Osteoblast (primary cell): ENCODE measurements around the gene KAZN. TPM values are rescaled to one million over a fixed set of nuclear protein-coding genes. Genes with fewer than 3 reads are reported as not detected.

Experiments
- DNase-seq: peaks from one replicate; pipeline ENCODE4 v3.0.0; 2011; ENCODE audit warnings: low spot score, mixed read lengths; ENCODE audit not compliant: insufficient read length; ENCODE audit errors: missing footprints
- H2AFZ ChIP-seq: 2 replicates; pipeline ENCODE4 v1.6.0; 2011; ENCODE audit warnings: mild to moderate bottlenecking, low read length
- H3K27ac ChIP-seq: 2 replicates; pipeline ENCODE4 v1.5.1; 2011; ENCODE audit warnings: mild to moderate bottlenecking, low read depth, low read length, moderate library complexity
- H3K27me3 ChIP-seq: 2 replicates; pipeline ENCODE4 v1.6.0; 2012; ENCODE audit warnings: mild to moderate bottlenecking, control low read depth, inconsistent platforms, low read length, moderate library complexity; ENCODE audit not compliant: insufficient read depth
- H3K36me3 ChIP-seq: 2 replicates; pipeline ENCODE4 v1.5.1; 2011; ENCODE audit warnings: mild to moderate bottlenecking, low read length, control low read depth, moderate library complexity; ENCODE audit not compliant: insufficient read depth
- H3K4me1 ChIP-seq: 2 replicates; pipeline ENCODE4 v1.5.1; 2011; ENCODE audit warnings: mild to moderate bottlenecking, low read length, control low read depth, moderate library complexity; ENCODE audit not compliant: insufficient read depth
- H3K4me2 ChIP-seq: 2 replicates; pipeline ENCODE4 v1.6.0; 2011; ENCODE audit warnings: mild to moderate bottlenecking, low read length; ENCODE audit not compliant: insufficient read depth
- H3K4me3 ChIP-seq: fragments of 200-600 bp; sonication (generic); 3 replicates; pipeline ENCODE4 v1.5.1; 2012; ENCODE audit warnings: mild to moderate bottlenecking, low read length, inconsistent platforms; ENCODE audit not compliant: insufficient read depth
- H3K79me2 ChIP-seq: 2 replicates; pipeline ENCODE4 v1.6.0; 2012; ENCODE audit warnings: mild to moderate bottlenecking, low read length, control low read depth, inconsistent platforms; ENCODE audit not compliant: insufficient read depth
- H3K9me3 ChIP-seq: 2 replicates; pipeline ENCODE4 v1.5.1; 2011; ENCODE audit warnings: low read depth, low read length, control low read depth
- H4K20me1 ChIP-seq: 2 replicates; pipeline ENCODE4 v1.6.0; 2012; ENCODE audit warnings: mild to moderate bottlenecking, low read length, control low read depth; ENCODE audit not compliant: insufficient read depth
- CTCF ChIP-seq: IDR thresholded peaks from 2 replicates; pipeline ENCODE4 v1.5.1; 2011; ENCODE audit warnings: mild to moderate bottlenecking, low read depth, low read length, moderate library complexity; ENCODE audit errors: extremely low read depth
- total RNA-seq: library from RNA; depleted of rRNA; stranded (reverse); fragments of >200 nt; gene quantifications from 2 replicates; pipeline ENCODE4 v1.2.3, GENCODE V29; 2012

The KAZN gene
- total RNA-seq, 1 donor, result 9.0 TPM

GRCh38 chr1:14678011-14678638 is 79.6 kb downstream of the KAZN start:
- Histone ChIP-seq H3K4me2 (no peak overlapping the region), H3K79me2 (no peaks in the 10 kb centered on the region), H4K20me1 (no peaks in the 10 kb centered on the region), H3K27ac (no peak overlapping the region), H3K9me3 (peaks cover 2% of the 10 kb centered on the region), H2AFZ (no peak overlapping the region), H3K4me1 (no peaks in the 10 kb centered on the region), H3K27me3 (no peaks in the 10 kb centered on the region), H3K4me3 (no peak overlapping the region), H3K36me3 (no peaks in the 10 kb centered on the region)
- TF ChIP-seq CTCF, result no peak
- DNase-seq, result no peak

GRCh38 chr1:14679027-14679688 is 80.7 kb downstream of the KAZN start:
- Histone ChIP-seq H4K20me1 (no peaks in the 10 kb centered on the region), H3K36me3 (no peaks in the 10 kb centered on the region), H3K27me3 (no peaks in the 10 kb centered on the region), H3K4me1 (no peaks in the 10 kb centered on the region), H3K27ac (no peak overlapping the region), H2AFZ (no peak overlapping the region), H3K79me2 (no peaks in the 10 kb centered on the region), H3K9me3 (peaks cover 2% of the 10 kb centered on the region), H3K4me3 (no peak overlapping the region), H3K4me2 (no peak overlapping the region)
- no peak for DNase-seq
- TF ChIP-seq CTCF, result no peak

- peak; percentile 86 for DNase-seq
- no peak overlapping the region for H3K4me3 ChIP-seq
These were observed 82.7 kb downstream of the KAZN start for GRCh38 chr1:14681182-14681581.

More at GRCh38 chr1:14681182-14681581, 82.7 kb downstream of the KAZN start:
- peaks cover 2% of the 10 kb centered on the region for H3K9me3 ChIP-seq
- no peak overlapping the region for H3K4me2 ChIP-seq
- no peaks in the 10 kb centered on the region for H3K36me3 ChIP-seq
- no peak overlapping the region for H2AFZ ChIP-seq
- H3K27me3 ChIP-seq, result no peaks in the 10 kb centered on the region
- H3K79me2 ChIP-seq, result no peaks in the 10 kb centered on the region
- H4K20me1 ChIP-seq, result no peaks in the 10 kb centered on the region
- no peak for TF ChIP-seq CTCF
- H3K27ac ChIP-seq, result no peak overlapping the region
- H3K4me1 ChIP-seq, result no peaks in the 10 kb centered on the region
